OCI-LY3 (cell line): ENCODE measurements around the gene LAYN.

Source experiments
- H2AFZ ChIP-seq: fragments of 200-600, 300-600 bp; shearing (Covaris generic); 2 replicates; pipeline ENCODE4 v1.6.0; 2014; ENCODE audit warnings: antibody characterized with exemption, low read depth, low read length
- H3K27ac ChIP-seq: fragments of 200-600, 300-600 bp; sonication (generic); 2 replicates; pipeline ENCODE4 v1.5.1; 2014; ENCODE audit warnings: mild to moderate bottlenecking, low read length, moderate library complexity, mixed read lengths
- H3K27me3 ChIP-seq: fragments of 200-600, 300-600 bp; sonication (generic); 2 replicates; pipeline ENCODE4 v1.6.1; 2014; ENCODE audit warnings: low read depth, low read length, mixed read lengths
- H3K36me3 ChIP-seq: fragments of 200-600, 300-600 bp; sonication (generic); replicated peaks from 2 replicates; pipeline ENCODE3; 2014; ENCODE audit warnings: low read depth, low read length, mixed read lengths
- H3K4me1 ChIP-seq: fragments of 300-600, 200-600 bp; sonication (generic); 2 replicates; pipeline ENCODE4 v1.6.1; 2014; ENCODE audit warnings: low read length, mixed read lengths
- H3K4me2 ChIP-seq: fragments of 200-600, 300-600 bp; sonication (generic); 2 replicates; pipeline ENCODE4 v1.6.1; 2014; ENCODE audit warnings: low read length, mixed read lengths
- H3K4me3 ChIP-seq: fragments of 300-600, 200-600 bp; sonication (generic); 2 replicates; pipeline ENCODE4 v1.5.1; 2014; ENCODE audit warnings: antibody characterized with exemption, mild to moderate bottlenecking, low read length, moderate library complexity
- H3K79me2 ChIP-seq: fragments of 300-600, 200-600 bp; shearing (Covaris generic); 2 replicates; pipeline ENCODE4 v1.6.1; 2014; ENCODE audit warnings: mild to moderate bottlenecking, low read length, mixed read lengths
- H3K9ac ChIP-seq: fragments of 300-600, 200-600 bp; shearing (Covaris generic); 2 replicates; pipeline ENCODE4 v1.6.0; 2014; ENCODE audit warnings: mild to moderate bottlenecking, low read length, moderate library complexity
- H3K9me3 ChIP-seq: fragments of 200-600, 300-600 bp; shearing (Covaris generic); 2 replicates; pipeline ENCODE4 v1.6.1; 2014; ENCODE audit warnings: low read length, mixed read lengths; ENCODE audit not compliant: insufficient read depth
- H4K20me1 ChIP-seq: fragments of 200-600, 300-600 bp; sonication (generic); 2 replicates; pipeline ENCODE4 v1.6.1; 2016; ENCODE audit warnings: low read length, mixed read lengths; ENCODE audit not compliant: insufficient read depth
- EZH2phosphoT487 ChIP-seq: fragments of 200-600 bp; shearing (Covaris generic); IDR thresholded peaks from 2 replicates; pipeline ENCODE4 v1.6.1; 2018; ENCODE audit warnings: antibody characterized with exemption, mixed run types, low read depth
- TF ChIP-seq, protein P1 (sequence below): fragments of 200-600, 300-600 bp; sonication (generic); IDR thresholded peaks from 2 replicates; pipeline ENCODE4 v1.5.1; 2014; ENCODE audit warnings: antibody characterized with exemption, low read length, low read depth

The LAYN gene

DNA sequence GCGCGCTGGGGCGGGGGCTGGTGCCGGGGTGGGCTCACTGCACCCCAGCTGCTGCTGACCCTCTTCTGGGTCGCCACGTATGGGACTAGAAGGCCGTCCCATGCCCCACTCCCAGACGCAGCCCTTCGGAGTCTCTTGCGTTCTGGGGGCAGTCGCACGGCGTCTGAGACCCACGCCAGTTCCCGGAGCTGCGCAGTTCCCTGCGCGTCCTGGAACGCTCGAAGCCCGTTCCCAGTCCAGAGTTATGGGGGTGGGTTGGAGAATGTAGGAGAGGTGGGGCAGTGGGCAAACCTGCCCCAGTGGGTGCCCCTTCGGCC lies 375 bp downstream of the LAYN start:
- H3K9ac ChIP-seq, result no peak overlapping the region
- H3K27ac ChIP-seq, result no peak overlapping the region
- H3K27me3 ChIP-seq, result no peaks in the 10 kb centered on the region
- H3K9me3 ChIP-seq, result no peaks in the 10 kb centered on the region
- H3K4me2 ChIP-seq, result no peak overlapping the region
- no peaks in the 10 kb centered on the region for H3K79me2 ChIP-seq
- H3K4me1 ChIP-seq, result no peaks in the 10 kb centered on the region
- H3K4me3 ChIP-seq, result no peak overlapping the region
- H4K20me1 ChIP-seq, result no peaks in the 10 kb centered on the region
- TF ChIP-seq, protein P1, sequence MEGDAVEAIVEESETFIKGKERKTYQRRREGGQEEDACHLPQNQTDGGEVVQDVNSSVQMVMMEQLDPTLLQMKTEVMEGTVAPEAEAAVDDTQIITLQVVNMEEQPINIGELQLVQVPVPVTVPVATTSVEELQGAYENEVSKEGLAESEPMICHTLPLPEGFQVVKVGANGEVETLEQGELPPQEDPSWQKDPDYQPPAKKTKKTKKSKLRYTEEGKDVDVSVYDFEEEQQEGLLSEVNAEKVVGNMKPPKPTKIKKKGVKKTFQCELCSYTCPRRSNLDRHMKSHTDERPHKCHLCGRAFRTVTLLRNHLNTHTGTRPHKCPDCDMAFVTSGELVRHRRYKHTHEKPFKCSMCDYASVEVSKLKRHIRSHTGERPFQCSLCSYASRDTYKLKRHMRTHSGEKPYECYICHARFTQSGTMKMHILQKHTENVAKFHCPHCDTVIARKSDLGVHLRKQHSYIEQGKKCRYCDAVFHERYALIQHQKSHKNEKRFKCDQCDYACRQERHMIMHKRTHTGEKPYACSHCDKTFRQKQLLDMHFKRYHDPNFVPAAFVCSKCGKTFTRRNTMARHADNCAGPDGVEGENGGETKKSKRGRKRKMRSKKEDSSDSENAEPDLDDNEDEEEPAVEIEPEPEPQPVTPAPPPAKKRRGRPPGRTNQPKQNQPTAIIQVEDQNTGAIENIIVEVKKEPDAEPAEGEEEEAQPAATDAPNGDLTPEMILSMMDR, result no peak
- no peak for TF ChIP-seq EZH2phosphoT487
- no peaks in the 10 kb centered on the region for H3K36me3 ChIP-seq
- no peak overlapping the region for H2AFZ ChIP-seq

DNA sequence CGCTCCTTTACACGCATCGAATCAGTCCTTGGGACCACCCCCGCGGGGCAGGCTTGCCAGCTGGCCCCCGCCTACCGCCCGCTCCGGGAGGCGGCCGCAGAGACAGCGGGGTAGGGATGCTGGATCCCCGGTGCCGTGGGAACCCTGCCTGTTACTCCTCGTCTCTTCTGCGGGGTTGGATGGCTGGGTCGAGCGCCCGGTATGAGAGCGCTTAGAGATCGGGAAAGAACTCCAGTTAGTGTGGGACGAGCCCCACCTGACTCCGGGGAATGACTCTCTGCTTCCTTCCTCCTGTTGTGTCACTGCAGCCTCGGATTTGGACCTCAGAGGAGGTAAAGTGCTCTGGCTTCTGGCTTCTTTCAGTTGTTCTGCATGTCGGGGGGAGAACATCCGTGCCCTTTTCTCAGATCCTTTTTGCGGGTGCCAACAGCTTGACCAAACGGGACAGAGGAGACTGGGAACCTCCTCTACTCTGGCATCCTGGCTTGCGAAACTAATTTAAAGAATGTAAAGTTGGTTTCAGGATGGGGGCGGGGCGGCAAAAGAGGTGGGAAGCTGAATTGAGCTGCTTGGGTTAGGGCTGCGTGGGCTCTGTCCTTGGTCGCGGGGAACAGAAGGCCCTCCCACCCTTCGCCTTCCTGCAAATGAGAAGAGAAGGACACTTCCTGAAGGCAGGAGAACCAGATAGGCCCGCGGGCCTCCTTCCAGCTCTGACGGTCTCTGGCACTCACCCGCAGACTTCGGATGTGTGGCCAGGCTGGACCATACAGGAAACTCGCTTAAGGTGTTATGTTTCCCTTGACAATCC lies 938 bp downstream of the LAYN start:
- Histone ChIP-seq H3K36me3 (no peaks in the 10 kb centered on the region), H3K4me1 (no peaks in the 10 kb centered on the region), H3K27ac (no peak overlapping the region), H3K27me3 (no peaks in the 10 kb centered on the region), H4K20me1 (no peaks in the 10 kb centered on the region), H2AFZ (no peak overlapping the region), H3K4me2 (no peak overlapping the region), H3K9me3 (no peaks in the 10 kb centered on the region), H3K4me3 (no peak overlapping the region), H3K79me2 (no peaks in the 10 kb centered on the region), H3K9ac (no peak overlapping the region)
- TF ChIP-seq EZH2phosphoT487, result no peak
- TF ChIP-seq, protein P1, result no peak

DNA sequence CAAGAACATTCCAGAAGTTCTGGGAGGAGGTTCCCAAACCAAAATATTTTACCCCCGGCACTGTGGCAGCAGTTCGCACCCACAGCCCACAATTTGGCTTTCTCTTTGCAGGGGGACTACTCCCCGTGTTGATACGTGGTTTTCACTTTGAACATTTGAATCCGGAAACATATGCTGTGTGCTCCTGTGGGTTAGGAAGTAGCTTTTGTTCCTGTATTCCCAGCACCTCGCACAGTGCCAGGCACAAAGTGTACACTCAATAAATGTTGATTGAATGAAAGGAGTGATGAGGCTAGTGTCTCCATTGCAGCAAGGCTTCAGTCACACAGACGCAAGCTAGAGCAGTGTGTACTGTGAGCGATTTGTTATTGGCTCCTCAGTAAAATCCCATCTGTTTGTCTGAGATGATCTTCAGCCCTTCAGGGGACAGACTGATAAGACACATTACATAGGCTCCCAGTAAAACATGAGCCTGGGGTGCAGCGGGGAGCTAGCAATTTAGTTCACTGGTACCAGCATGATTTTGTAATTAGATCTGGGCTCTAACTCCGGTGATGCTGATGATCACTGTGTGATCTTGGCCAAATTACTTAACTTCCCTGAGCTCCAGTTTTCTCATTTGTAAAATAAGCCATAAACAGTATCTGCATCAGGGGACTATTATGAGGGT lies 2.2 kb downstream of the LAYN start:
- no peaks in the 10 kb centered on the region for H3K9me3 ChIP-seq
- H3K79me2 ChIP-seq, result no peaks in the 10 kb centered on the region
- H4K20me1 ChIP-seq, result no peaks in the 10 kb centered on the region
- no peak overlapping the region for H3K9ac ChIP-seq
- no peaks in the 10 kb centered on the region for H3K36me3 ChIP-seq
- no peak for TF ChIP-seq EZH2phosphoT487
- TF ChIP-seq, protein P1, result no peak
- H3K4me2 ChIP-seq, result no peak overlapping the region
- no peaks in the 10 kb centered on the region for H3K4me1 ChIP-seq
- H3K27me3 ChIP-seq, result no peaks in the 10 kb centered on the region
- no peak overlapping the region for H3K4me3 ChIP-seq
- no peak overlapping the region for H3K27ac ChIP-seq
- no peak overlapping the region for H2AFZ ChIP-seq

DNA sequence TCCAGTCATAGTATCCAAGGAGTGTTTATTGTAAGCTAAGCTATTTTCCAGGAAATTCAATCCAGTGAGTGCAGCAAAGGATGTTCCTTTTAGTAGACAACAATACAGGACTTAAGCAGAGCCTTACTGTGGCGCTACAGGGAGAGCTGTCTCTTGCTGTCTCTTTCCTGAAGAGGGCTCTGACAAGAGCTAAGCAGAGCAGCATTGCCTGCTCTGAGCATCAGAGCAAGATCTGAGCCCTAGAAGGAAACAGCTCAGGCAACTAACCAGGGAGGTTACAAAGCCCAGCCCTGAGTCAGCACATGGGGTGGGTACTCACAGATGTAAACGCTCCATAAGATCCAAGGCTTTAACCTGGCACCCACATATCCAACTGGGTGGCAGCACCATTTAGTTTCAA lies 8.0 kb downstream of the LAYN start:
- Histone ChIP-seq H3K27me3 (no peaks in the 10 kb centered on the region), H2AFZ (no peak overlapping the region), H3K4me1 (peaks cover 18% of the 10 kb centered on the region), H3K4me2 (no peak overlapping the region), H3K27ac (no peak overlapping the region), H3K79me2 (no peaks in the 10 kb centered on the region), H4K20me1 (no peaks in the 10 kb centered on the region), H3K9ac (no peak overlapping the region), H3K9me3 (no peaks in the 10 kb centered on the region), H3K4me3 (no peak overlapping the region), H3K36me3 (no peaks in the 10 kb centered on the region)
- no peak for TF ChIP-seq EZH2phosphoT487
- TF ChIP-seq, protein P1, result no peak
